HG03064 (cell line): ENCODE data around the gene SRSF7.
A peak's percentile ranks its signal among the peaks of the same experiment; 100 is the strongest.
"Not testable (repeated sequence)": the region's sequence is repeated elsewhere in the genome, so short reads cannot be mapped to it uniquely, and the experiment has no call there.

Experiments
- ATAC-seq: cut with Tn5 transposase; IDR thresholded peaks from one replicate; pipeline ENCODE4 v1.9.1; 2021; ENCODE audit warnings: low read depth; ENCODE audit not compliant: unreplicated experiment

The SRSF7 gene

DNA sequence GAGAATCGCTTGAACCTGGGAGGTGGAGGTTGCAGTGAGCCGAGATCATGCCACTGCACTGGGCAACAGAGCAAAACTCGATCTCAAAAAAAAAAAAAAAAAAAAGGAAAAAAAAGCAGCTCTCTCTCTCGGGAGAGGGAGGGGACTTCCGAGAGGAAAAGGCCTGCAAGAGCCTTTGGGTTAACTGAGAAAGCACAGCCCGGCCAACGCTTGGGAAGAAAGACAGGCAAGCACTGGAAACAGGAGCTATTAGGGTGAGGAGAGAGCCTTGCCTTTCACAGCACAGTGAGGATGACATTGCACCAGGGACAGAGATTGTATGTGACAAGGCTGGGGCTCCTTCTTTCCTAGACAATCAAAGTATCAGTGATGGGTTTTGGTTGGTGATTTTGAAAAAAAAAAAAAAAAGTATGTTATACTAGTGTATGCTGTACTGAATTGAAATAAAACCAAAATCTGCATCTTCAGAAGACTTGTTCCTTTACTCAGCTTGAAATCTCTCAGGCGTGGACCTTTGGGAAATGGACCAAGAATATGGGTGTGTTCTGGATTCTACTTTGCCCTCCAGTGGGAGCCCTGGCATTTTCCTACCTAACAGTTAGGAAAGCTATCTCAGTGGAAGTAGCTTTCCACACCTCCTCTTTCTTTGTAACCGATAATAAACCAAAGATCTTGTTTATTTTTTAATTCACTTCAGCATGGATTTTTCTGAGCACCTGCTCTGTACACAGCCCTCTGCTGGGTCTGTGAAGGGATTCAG lies 16.7 kb downstream of the SRSF7 start:
- no peak for ATAC-seq

DNA sequence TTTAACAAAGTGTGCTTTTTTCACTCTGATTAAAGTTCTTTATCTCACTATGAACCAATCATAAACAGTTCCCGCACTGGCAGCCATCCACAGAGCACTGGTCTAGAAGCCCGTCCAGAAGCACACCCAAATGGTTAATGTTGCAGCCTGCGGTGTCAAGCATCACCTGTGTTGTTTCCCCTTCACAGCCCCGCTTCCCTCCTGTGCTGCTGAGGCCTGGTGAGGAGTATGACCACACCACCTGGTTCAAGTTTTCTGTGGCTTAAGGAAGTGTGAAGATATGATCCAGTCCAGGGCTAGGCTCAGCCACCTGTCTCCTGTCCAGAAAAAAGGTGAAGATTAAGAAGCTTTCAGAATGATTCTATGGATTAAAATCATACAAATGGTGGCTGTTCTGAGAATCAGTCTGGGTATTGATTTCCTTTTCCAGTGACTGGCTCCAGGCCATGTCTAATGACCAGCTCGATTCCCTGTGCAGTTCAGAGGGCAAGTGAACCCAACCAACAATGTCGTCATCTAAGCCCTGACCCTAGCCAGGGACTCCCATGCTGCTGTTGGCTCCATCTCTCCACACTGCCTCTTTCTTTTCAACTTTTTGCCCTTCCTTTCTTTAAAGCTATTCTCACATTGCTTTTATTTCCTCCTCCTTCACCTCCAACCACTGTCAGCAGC lies 17.7 kb downstream of the SRSF7 start:
- no peak for ATAC-seq

DNA sequence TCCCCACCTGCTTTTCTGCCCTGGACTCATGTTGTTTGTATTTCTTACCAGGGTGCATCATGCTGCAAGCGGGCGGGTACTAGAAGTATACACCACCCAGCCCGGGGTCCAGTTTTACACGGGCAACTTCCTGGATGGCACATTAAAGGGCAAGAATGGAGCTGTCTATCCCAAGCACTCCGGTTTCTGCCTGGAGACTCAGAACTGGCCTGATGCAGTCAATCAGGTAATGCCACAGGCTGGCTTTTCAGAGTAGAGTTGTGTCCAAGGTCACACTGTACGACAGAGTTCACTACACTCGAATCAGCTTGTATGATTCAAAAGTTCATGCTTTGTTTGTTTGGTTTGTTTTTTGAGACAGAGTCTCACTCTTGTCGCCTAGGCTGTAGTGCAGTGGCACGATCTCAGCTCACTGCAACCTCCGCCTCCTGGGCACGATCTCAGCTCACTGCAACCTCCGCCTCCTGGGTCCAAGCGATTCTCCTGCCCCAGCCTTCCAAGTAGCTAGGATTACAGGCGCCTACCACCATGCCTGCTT lies 19.4 kb downstream of the SRSF7 start:
- ATAC-seq, result no peak

DNA sequence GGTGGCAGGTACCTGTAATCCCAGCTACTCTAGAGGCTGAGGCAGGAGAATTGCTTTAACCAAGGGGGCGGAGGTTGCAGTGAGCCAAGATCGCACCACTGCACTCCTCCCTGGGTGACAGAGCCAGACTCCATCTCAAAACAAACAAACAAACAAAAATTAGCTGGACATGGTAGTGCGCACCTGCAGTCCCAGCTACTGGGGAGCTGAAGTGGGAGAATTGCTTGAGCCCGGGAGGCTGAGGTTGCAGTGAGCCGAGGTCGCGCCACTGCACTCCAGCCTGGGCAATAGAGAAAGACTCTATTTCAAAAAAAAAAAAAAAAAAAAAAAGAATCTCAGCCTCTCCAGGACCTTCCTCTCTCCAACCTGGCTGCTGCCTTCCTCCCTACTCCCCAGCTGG lies 20.1 kb downstream of the SRSF7 start:
- ATAC-seq, result no peak

DNA sequence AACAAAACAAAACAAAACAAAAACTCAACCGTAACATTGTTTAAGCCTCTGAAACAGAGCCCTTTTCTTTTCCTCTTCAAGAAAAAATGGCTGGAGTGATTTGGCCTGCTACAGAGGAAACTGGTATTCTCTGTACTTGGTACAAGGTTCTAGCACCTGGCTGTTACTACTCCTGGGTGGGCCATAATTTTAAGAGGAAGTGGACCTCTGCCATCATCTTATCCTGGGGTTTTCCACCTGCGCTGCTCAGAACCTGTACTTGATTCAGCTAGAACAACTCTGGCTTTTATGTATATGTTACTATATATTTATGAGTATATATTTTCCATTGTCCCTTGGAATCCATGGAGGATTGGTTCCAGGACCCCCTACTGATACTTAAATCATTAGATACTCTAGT lies 22.5 kb downstream of the SRSF7 start:
- ATAC-seq, result no peak

DNA sequence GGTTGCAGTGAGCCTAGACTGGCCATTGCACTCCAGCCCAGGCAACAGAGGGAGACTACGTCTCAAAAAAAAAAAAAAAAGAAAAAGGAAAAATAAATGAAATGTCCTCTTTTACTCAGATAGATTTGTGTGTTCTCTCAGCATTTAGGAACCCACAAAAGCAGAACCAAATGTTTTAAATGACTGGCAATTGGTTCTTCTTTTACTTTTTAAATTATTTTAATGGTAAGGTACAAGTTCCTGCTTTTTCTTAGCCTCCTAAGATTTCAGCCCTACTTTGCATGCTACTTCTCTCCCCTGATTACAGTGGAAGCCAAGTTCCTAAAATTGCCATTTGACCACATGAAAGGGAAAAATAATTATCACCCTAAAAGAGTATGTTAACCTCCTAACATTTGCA lies 23.5 kb downstream of the SRSF7 start:
- ATAC-seq, result no peak

DNA sequence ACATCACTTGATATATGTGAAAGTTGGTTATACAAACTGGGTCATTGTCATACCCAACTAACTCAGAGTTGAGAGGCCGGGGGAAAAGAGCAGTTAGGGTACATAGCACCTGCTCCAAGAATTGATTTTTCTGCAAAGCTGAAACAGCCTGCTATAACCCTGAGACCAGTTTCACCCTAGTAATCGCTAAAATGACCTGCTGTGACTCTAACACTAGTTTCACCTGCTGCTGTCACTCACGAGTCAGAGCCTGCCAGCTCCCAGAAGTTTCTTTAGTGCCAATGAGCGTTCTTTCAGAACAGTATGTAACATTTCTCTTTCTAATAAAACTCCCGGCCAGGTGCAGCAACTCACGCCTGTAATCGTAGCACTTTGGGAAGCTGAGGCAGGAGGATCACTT lies 28.0 kb downstream of the SRSF7 start:
- peak; percentile 83 for ATAC-seq

DNA sequence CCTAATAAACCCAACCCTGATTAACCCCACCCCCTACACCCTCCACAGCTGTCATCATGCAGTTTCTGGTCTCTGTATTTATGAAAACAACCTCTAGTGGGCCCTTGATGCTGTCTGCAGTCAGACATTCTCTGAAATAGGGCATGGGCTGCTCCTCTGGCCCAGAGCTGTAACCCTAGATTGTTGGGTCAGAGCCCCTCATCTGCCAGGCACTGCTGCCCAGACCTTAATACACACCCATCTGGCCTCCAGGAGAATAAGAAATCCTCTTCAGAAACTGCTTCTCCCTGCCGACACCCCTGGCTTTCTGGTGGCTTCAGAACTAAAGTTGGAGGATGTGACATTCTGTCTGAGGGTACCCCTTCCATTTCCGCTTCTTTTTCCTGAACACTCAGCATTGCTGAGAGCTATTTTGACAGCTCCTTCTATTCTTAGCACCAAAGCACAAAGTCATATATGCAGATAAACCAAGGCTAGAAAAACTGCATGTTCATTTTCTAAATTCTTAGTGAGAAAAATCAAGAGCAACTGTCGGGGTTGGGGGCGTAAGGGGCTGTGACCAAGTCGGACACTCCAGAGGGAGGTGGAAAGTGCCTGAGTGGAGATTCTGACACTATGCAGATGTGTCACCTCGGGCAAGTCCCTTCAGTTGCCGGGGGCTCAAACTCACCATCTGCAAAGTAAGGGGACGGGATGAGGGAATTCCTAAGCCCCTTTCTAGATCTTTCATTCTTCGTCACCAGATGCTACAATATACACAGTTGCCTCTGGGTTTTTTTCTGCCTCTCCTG lies 28.7 kb downstream of the SRSF7 start:
- ATAC-seq, result peak; percentile 37

DNA sequence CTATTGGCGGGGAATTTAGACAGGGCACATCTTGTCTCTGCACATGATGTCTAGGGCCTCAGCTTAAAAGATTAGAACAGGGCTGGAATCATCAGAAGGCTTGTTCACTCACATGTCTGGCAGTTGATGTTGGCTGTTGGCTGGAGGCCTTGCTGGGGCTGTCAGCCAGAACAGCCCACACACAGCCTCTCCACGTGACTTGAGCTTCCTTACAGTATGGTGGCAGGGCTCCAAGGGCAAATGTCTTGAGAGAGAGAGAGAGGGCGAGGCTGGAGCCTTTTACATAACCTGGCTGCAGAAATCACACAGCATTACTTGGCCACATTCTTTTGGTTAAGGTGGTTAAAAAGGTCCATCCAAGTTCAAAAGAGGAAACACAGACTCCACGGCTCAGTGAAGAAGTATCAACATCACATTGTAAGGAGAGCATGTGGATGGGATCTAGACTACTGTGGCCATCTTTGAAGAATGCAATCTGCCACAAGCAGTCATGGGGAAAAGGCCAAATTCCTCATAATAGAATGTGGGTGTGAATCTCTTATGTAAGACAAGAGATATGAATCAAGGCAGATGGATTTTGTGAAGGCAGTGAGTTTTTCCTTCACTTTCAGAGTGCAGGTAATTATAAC lies 30.4 kb downstream of the SRSF7 start:
- ATAC-seq, result no peak

DNA sequence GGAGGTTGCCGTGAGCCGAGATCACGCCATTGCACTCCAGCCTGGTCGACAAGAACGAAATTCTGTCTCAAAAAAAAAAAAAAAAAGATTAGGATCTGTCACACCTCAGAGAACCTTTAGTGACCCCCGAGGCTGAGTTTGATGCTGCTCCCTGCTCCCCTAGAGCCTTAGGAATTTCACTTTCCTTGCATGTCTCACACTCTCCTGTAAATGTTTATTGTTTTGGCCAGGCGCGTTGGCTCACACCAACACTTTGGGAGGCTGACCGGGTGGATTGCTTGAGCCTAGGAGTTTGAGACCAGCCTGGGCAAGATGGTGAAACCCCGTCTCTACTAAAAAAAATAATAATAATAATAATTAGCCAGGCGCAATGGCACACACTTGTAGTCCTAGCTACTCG lies 31.5 kb downstream of the SRSF7 start:
- ATAC-seq, result no peak

DNA sequence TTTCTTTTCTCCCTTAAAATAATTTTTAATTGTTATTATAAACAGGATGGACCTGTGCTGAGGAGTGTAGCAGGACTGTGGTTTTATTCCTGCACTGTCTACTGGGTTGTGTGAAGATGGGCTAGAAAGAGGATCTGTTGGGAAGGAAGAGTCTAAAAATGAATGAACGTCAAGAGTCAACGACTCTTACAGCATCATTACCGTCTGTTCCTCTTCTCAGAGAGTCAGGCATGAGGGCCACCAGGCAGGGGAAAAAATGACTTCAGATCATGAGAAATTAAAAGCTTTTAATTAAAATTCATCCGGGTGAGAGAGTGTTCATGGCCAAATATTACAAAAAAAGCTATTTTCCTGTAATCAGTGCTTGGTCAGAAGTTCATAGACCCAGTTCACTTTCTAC lies 32.6 kb downstream of the SRSF7 start:
- ATAC-seq, result no peak

DNA sequence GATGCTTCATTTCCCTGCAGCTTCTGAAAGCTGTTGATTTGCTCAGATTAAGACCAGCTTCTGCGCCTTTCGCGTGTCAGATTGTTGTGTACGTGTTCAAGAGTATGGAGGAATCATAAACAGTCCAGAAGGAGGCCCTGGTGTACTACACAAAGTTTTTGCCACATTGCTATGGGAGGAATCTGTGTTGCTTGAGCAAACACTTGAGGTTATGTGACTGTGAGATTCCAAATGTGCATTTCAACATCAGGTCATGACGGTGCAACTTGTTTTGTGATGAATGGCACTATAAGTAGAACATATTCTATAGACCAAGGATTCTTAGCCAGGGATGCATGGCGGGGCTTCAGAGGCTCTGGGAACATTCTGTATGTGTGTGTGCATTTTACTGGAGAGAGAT lies 35.0 kb downstream of the SRSF7 start:
- ATAC-seq, result no peak

DNA sequence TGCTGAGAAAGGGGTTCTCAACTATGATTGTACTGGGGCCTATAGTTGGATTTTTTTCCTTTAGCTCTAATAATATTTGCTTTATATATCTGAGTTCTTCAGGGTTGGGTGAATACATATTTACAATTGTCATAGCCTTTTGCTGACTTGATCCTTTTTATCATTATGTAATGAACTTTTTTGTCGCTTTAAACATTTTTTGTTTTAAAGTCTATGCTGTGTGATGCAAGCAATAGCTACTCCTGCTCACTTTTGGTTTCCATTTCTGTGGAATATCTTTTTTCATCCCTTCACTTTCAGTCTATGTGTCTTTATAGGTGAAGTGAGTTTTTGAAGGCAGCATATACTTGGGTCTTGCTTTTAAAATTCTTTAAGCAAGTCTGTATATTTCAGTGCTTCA lies 36.2 kb downstream of the SRSF7 start:
- not testable (repeated sequence) for ATAC-seq

DNA sequence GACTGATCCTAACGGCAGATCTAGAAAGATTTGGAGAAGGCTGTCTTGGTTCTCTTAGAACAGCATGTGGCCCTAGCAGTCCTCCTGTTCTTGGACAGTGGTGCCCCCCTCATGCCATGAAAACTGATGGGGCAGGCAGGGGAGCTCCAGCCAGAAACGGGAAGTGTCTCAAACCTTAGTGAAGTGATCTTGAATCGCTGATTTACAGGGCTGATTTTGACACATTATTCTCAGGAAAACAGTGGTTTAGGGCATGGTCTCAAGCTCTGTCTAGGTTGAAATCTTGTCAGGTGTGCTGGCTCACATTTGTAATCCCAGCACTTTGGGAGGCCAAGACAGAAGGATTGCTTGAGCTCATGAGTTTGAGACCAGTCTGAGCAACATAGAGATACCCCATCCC lies 37.8 kb downstream of the SRSF7 start:
- ATAC-seq, result no peak

DNA sequence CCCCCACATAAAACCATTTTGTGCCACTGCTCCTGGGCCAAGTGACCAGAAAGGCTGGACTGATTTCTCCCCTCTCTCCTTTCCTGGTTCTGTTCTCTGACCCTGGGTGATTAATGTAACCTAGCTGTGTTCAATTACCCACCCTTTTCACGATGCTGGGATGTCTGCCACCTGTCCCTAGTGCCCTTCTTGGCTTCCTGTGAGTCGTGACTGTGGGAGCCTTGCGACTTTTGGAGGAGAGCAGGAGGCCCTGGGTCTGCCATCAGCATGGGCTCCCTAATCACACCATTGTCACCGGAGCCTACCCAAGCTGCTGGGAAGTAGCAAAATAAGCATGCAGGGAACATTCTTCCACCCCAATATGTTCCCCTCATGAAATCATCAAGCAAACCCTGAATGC lies 38.3 kb downstream of the SRSF7 start:
- ATAC-seq, result no peak

DNA sequence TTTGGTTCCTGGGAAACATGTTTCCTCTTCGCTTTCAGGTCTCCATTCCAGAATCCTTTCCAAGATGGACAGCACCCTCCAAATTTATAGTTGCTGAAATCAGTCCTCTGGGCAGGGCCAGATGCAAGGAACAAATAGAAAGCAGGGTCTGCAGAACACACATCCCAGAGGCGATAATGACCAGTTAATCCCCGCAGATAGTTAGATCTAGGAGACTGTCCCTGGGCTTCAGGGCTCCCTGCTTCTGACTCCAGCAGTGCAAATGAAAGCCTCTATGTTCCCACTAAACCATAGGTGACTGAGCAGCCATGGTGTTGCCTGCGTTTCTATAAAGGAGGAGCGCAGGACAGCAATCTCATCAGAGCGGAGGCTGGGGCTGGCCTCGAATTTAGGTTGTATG lies 38.7 kb downstream of the SRSF7 start:
- no peak for ATAC-seq

DNA sequence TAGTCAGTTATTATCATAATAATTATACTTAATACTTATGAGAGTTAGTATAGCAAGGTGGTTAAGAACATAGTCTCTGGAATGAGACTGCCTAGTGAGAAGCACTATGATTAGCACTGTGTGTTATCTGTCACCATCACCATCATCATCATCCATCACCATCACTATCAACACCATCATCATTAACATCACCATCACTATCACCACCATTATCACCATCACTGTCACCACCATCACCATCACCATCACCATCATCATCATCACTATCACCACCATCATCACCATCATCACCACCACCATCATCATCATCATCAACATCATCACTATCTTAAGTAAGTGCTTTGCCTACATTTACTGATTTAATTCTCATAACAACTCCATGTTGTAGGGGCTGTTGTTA lies 39.6 kb downstream of the SRSF7 start:
- ATAC-seq, result no peak

DNA sequence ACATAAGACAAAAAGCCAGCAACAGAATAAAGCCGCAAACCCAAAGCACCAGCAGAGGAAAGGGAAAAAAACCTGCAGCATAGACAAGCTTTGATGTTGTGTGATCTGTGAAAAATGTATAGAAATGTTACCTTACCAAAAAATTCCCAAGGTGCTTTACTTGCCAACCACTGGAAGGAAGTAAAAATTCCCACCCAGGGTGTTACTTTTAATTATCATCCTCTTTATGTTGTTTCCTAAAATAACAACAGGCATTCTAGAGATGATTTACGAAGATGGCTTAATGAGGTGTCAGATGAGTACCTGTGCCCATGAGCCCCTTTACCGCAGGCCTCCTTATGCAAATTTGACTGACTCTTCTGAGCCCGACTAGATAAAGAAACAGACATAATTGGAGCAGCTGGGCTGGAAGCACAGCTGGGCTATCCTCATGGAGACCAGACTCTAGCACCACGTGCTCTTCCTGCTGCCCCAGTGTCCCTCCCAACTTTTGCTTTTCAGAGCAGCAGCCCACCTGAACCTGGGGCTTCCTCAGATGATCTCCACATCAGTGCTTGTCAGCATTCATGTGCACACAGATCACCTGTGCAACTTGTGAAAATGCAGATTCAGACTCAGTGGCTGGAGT lies 41.5 kb downstream of the SRSF7 start:
- no peak for ATAC-seq

DNA sequence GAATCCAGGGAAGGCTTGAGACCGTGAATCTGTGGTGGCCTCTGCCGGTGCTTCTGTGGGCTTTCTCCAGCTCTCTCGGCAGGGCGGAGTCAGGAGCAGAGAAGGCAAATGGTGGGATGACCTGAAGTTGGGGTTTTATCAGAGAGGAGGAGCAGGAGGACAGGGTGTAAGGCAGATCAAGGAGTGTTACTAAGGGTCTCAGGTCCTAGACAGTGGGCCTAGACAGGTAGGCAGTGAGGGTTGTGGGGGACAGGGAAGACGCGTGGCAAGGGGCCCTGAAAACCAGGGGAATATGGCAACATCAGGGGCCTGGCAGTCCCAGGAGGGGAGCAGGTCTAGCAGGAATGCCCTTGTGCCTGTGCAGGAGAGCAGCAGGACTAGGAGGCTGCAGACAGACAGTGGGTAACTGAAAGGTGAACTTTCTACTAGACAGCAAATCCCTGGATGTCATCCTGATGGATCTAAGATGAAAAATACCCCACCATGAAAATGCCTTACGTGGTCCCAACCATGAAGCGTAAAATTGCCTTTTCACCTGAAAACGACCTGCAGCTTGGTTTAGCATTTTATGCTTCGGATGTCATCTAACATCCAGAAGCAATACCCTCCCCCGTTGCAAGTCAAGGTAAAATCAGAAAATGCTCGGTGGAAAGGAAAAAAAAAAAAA lies 42.1 kb downstream of the SRSF7 start:
- ATAC-seq, result no peak

DNA sequence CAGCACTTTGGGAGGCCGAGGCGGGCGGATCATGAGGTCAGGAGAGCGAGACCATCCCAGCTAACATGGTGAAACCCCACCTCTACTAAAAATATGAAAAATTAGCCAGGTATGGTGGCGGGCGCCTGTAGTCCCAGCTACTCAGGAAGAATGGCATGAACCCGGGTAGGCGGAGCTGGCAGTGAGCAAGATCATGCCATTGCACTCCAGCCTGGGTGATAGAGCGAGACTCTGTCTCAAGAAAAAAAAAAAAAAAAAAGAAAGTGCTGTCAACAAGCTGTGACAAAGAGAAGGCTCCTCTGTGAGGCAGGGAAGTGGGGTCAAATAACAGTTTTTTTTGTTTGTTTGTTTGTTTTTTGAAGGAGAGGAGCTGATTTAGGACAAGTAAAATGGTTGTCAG lies 42.7 kb downstream of the SRSF7 start:
- not testable (repeated sequence) for ATAC-seq
